ENCODE data around the gene ABL1.

ABL1 gene

DNA sequence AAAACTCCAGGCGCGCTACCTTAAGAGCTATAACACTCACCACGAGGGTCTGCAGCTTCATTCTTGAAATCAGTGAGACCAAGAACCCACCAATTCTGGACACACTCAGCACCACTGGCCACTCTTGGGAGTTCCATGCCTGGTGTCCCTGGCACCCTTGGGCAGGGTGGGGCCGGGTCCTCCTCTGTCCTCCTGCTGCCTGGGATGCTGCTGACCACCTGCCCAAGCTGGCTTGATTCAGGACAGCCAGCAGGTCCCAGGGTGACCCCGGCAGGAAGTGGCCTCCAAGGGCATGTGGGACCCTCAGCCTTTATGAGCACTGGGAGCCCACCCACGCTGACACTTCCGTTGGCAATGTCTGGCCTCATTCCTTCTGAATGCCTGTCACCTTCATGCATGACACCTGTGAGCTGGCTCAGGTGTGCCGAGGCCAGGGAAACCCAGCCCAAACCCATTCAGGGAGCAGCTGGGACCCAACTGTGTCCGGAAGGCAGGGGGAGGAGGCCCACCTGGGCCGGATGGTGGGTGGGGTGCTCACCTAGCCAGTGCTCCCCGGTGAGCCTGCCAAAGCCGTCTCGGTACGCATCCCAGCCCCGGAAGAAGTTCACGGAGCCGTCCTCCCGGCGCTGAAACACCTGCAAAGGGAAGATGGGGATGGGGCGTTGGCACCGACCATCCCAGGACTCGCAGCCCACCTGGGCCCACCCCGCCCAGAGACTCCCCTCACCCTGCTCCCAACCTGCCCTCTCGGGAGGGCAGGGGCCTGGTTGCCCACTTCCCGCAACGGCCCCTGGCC lies 76.4 kb downstream of the ABL1 start:
- Histone ChIP-seq H3K27me3 (no peaks in the 10 kb centered on the region), H3K36me3 (no peaks in the 10 kb centered on the region), H3K4me1 (peaks cover 3% of the 10 kb centered on the region; the same call in 1 of the 2 replicates), H3K4me3 (ENCODE audit: low read depth, low read length) (no peak overlapping the region), H3K9me3 (no peaks in the 10 kb centered on the region)
- DNase-seq: no peak
- TF ChIP-seq, protein P1, sequence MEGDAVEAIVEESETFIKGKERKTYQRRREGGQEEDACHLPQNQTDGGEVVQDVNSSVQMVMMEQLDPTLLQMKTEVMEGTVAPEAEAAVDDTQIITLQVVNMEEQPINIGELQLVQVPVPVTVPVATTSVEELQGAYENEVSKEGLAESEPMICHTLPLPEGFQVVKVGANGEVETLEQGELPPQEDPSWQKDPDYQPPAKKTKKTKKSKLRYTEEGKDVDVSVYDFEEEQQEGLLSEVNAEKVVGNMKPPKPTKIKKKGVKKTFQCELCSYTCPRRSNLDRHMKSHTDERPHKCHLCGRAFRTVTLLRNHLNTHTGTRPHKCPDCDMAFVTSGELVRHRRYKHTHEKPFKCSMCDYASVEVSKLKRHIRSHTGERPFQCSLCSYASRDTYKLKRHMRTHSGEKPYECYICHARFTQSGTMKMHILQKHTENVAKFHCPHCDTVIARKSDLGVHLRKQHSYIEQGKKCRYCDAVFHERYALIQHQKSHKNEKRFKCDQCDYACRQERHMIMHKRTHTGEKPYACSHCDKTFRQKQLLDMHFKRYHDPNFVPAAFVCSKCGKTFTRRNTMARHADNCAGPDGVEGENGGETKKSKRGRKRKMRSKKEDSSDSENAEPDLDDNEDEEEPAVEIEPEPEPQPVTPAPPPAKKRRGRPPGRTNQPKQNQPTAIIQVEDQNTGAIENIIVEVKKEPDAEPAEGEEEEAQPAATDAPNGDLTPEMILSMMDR (IDR thresholded peaks at IDR 0.05; ENCODE audit: low read depth, low read length): no peak

DNA sequence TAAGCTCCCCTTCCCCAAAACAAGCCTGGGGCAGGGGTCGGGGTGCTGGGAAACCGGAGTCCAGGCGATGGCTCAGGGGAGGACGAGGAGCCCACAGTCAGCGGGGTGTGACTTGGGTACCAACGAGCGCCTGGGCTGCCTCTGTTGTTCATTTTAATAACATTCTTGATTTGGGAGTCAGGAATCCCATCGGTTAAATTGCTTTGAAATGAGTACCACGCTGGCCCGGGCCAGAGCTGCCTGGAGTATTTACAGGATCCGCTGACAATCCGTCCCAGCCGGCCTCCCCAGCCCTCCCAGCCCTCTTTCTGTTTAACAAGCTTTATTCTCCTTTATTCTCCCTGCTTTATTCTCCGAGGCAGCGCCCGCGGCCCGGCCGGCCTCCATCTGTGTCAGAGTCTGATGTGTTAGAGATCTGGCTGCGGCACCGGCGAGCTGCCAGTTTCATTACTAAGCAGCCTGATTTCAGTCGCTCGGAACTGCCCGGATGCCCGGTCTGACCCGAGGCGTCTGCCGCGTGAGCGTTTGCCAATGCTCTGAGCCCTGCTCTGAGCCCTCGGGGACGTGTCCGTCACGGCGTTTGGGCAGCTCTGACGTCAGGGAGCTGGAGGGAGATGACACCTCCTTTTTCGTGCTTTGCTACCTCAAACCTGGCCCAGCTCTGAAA lies 78.0 kb downstream of the ABL1 start:
- peak overlapping the region; percentile 33 for H3K4me3 ChIP-seq (ENCODE audit: low read depth, low read length)
- peak; percentile 67 for DNase-seq
- H3K9me3 ChIP-seq: no peaks in the 10 kb centered on the region
- H3K27me3 ChIP-seq: no peaks in the 10 kb centered on the region
- peaks cover 1% of the 10 kb centered on the region; the same call in 1 of the 2 replicates for H3K4me1 ChIP-seq
- no peaks in the 10 kb centered on the region for H3K36me3 ChIP-seq
- TF ChIP-seq, protein P1 (IDR thresholded peaks at IDR 0.05; ENCODE audit: low read depth, low read length): no peak

DNA sequence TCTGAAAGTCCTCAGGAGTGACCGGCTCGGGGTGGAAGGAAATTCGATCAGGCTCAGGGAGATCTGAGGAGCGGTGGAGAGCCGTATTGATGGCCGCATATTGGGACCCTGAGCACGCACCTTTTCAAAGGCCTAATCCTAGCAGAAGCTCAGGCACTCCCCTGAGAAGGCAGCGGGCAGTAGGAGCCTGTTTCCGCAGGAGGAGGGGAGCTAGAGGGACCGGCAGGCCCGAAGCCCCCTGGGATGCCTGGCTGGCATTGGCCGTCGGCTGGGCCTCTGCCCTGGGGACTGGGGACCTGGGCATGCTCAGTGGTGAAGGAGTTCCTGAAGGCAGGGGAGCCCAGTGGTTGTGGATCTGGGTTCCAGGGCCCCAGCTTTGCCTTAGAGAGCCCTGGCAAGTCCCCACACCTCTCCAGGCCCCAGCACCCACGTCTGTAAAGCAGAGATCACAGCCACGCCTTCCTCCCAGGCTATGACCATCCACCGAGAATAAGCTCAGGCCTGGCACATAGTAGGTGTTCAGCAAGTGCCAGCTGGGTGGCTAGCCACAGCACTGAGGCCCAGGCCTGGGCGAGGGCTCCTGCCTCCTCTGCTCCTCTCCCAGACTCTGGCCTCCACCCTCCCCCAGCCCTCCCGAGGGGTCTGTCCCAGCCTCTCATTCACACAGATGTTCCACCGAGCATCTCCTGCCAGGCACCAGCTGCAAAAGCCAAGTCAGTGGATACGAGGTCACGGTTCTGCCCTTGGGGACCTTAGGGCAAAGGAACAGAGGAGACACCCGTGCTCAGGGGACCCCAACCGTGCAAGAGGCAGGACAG lies 78.8 kb downstream of the ABL1 start:
- DNase-seq: no peak
- H3K4me1 ChIP-seq: no peaks in the 10 kb centered on the region; the same call in 1 of the 2 replicates
- H3K9me3 ChIP-seq: no peaks in the 10 kb centered on the region
- TF ChIP-seq, protein P1 (IDR thresholded peaks at IDR 0.05; ENCODE audit: low read depth, low read length): no peak
- no peaks in the 10 kb centered on the region for H3K36me3 ChIP-seq
- H3K27me3 ChIP-seq: no peaks in the 10 kb centered on the region
- H3K4me3 ChIP-seq (ENCODE audit: low read depth, low read length): peak overlapping the region; percentile 33

DNA sequence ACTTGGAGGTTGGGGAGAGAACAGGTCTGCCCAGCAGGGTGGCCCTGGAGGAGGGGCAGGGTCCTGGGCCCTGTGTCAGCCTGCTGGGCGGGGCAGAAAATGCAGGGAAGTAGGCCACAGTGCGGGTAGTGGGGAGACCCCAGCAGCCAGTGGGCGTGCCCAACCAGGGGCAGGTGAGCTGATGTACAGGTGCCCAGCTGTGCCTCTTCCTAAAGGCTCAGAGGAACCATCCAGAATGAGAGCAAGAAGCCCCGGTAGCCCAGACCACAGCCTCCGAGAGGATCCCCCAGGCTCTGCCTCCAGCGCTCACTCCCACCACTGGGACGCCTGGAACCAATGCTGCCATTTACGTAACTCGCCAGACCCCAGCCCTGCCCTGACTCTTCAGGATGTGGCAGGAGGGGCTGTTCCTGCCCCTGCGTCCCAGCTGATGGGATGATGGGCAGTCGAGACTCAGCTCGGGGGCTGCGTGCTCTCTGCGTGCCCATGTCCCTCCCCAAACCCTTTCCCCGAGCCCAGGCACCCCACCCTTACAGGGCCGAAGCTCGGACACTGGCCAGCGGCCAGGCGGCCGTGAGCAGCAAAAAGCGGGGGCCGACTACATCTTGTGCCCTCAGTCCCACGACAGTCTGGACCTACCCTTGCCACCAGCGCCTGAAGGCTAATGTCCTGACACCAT lies 79.5 kb downstream of the ABL1 start:
- Histone ChIP-seq H3K4me1 (no peaks in the 10 kb centered on the region; the same call in 1 of the 2 replicates), H3K4me3 (ENCODE audit: low read depth, low read length) (no peak overlapping the region), H3K9me3 (no peaks in the 10 kb centered on the region), H3K36me3 (no peaks in the 10 kb centered on the region), H3K27me3 (no peaks in the 10 kb centered on the region)
- DNase-seq: no peak
- TF ChIP-seq, protein P1 (IDR thresholded peaks at IDR 0.05; ENCODE audit: low read depth, low read length): no peak

DNA sequence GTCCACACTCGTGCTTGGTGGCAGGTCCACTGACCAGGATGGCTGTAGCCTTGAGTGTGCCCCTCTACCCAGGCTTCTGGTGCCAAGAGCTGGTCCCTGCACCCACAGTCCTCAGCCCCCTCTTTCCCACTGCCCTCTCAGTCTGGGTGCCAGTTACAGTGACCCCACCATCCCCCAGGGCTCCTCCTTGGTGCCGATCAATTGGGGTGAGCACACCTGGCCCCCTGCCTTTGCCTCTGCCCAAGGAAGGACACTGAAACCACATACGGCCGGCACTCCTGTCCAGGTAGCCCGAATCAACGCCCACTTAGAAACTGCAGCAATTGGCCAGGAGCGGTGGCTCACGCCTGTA lies 80.0 kb downstream of the ABL1 start:
- H3K9me3 ChIP-seq: no peaks in the 10 kb centered on the region
- TF ChIP-seq, protein P1 (IDR thresholded peaks at IDR 0.05; ENCODE audit: low read depth, low read length): no peak
- H3K36me3 ChIP-seq: no peaks in the 10 kb centered on the region
- no peak overlapping the region for H3K4me3 ChIP-seq (ENCODE audit: low read depth, low read length)
- DNase-seq: no peak
- no peaks in the 10 kb centered on the region for H3K27me3 ChIP-seq
- no peaks in the 10 kb centered on the region; the same call in 1 of the 2 replicates for H3K4me1 ChIP-seq

Data from BE2C (cell line).